ENCODE data around the gene DNPEP.
A peak's percentile ranks its signal among the peaks of the same experiment; 100 is the strongest.
"Not testable (repeated sequence)": the region's sequence is repeated elsewhere in the genome, so short reads cannot be mapped to it uniquely, and the experiment has no call there.

Gene DNPEP

DNA sequence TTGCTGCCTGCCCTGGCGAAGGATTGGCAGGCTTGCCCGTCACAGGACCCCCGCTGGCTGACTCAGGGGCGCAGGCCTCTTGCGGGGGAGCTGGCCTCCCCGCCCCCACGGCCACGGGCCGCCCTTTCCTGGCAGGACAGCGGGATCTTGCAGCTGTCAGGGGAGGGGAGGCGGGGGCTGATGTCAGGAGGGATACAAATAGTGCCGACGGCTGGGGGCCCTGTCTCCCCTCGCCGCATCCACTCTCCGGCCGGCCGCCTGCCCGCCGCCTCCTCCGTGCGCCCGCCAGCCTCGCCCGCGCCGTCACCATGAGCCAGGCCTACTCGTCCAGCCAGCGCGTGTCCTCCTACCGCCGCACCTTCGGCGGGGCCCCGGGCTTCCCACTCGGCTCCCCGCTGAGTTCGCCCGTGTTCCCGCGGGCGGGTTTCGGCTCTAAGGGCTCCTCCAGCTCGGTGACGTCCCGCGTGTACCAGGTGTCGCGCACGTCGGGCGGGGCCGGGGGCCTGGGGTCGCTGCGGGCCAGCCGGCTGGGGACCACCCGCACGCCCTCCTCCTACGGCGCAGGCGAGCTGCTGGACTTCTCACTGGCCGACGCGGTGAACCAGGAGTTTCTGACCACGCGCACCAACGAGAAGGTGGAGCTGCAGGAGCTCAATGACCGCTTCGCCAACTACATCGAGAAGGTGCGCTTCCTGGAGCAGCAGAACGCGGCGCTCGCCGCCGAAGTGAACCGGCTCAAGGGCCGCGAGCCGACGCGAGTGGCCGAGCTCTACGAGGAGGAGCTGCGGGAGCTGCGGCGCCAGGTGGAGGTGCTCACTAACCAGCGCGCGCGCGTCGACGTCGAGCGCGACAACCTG, 30.7 kb upstream of the DNPEP start, which contains the start of gene DES:
Gene DES (plus strand): TSS at position 223 of the 857 bp plus-strand sequence. CDS start 86 bp downstream, at position 309.
- DNase-seq, result no peak

DNA sequence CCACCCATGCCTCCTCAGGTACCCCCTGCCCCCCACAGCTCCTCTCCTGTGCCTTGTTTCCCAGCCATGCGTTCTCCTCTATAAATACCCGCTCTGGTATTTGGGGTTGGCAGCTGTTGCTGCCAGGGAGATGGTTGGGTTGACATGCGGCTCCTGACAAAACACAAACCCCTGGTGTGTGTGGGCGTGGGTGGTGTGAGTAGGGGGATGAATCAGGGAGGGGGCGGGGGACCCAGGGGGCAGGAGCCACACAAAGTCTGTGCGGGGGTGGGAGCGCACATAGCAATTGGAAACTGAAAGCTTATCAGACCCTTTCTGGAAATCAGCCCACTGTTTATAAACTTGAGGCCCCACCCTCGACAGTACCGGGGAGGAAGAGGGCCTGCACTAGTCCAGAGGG, 29.7 kb upstream of the DNPEP start:
- no peak for DNase-seq

DNA sequence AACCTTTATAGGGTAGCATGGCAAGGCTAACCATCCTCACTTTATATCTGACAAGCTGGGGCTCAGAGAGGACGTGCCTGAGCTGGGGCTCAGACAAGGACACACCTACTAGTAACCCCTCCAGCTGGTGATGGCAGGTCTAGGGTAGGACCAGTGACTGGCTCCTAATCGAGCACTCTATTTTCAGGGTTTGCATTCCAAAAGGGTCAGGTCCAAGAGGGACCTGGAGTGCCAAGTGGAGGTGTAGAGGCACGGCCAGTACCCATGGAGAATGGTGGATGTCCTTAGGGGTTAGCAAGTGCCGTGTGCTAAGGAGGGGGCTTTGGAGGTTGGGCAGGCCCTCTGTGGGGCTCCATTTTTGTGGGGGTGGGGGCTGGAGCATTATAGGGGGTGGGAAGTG, 29.2 kb upstream of the DNPEP start:
- DNase-seq, result no peak

- no peak for DNase-seq
These were observed 28.5 kb upstream of the DNPEP start for GRCh38 chr2:219416235-219416602.

DNA sequence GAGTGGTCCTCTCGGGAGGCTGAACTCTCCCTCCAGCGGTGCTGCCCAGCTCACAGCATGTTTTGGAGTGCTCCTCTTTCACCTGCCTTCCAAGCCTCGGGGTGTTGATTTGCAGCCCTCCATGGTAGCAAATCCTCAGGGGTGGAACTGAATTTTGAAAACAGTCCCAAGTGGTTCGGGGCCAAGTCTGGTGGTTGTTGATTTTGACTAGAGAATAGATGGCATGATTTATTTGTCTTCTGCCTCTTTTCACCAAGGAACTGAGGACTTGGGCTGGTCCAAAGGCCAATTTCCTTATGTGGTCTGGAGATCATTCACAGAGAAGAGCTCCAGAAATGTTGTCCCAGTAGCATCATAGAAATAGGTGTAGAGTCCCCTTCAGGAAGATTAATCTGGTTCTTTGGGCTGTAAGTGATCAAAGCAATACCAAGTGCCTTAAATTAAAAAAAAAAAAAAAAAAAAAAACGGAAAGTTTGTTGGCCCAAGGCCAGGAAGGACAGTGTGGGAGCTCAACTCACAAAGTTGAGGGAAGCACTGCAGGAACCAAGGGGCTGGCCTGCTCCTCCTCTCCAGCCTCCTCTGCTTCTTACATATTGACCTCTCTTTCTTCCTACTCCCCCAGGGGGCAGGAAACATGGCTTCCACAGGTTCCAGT, 28.0 kb upstream of the DNPEP start:
- DNase-seq, result no peak

DNA sequence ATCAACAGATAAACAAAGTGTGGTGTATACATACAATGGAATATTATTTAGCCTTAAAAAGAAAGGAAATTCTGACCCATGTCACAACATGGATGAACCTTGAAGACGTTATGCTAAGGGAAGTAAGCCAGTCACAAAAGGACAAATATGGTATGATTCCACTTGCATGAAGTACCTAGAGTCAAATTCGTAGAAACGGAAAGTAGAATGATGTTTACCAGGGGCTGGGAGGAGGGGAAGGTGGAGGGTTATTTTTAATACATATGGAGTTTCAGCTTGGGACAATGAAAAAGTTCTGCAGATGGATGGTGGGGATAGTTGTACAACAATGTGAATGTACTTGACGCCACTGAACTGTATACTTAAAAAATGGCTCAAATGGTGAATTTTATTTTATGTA, 27.1 kb upstream of the DNPEP start:
- DNase-seq, result no peak

- no peak for DNase-seq
These were observed 22.7 kb upstream of the DNPEP start for GRCh38 chr2:219410390-219410789.

GRCh38 chr2:219409619-219410018, 21.9 kb upstream of the DNPEP start:
- DNase-seq, result no peak

DNA sequence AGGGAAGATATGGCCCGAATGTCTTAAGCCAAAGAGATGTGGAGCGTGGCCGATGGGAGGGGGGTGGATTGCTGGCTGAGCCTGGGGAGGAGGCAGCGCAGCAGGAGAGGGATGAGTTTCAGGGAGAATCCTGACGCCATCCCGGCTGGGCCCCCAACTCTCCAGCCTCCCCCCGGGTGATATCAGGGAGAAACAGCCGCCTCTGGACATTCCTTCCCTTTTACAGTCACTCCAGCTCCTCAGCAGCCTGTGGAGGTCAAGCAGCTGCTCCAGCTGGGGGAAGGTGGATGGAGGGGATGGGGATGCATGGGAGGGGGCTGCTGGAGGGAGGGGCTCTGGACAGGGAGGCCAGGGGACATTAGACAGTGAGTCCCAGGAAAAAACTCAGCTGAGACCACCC, 20.9 kb upstream of the DNPEP start:
- DNase-seq, result no peak

- no peak for DNase-seq
These were observed 20.5 kb upstream of the DNPEP start for GRCh38 chr2:219408204-219408603.

- DNase-seq, result not testable (repeated sequence)
These were observed 19.6 kb upstream of the DNPEP start for GRCh38 chr2:219407343-219407742.

GRCh38 chr2:219406861-219407230, 19.1 kb upstream of the DNPEP start:
- no peak for DNase-seq

GRCh38 chr2:219405958-219406860, 18.5 kb upstream of the DNPEP start:
- no peak for DNase-seq

DNA sequence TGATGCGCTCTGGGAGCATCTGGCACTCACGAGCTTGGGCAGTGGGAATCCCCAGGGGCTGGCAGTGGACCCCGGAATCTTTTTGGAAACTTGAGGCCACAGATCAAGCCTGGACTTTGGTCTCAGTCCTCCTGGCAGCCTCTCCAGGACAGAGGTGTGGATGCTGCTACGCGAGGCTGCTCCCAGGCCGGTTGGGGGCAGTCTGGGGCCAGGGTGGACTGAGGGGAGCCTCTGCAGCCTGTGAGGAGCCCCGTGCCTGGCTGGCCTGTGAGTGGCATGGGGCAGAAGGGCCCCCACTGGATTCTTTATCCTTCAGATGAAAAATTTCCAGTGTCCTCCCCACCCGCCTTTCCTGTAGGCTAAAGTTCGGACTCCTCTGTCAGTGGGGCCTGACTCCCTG, 17.7 kb upstream of the DNPEP start:
- DNase-seq, result no peak

DNA sequence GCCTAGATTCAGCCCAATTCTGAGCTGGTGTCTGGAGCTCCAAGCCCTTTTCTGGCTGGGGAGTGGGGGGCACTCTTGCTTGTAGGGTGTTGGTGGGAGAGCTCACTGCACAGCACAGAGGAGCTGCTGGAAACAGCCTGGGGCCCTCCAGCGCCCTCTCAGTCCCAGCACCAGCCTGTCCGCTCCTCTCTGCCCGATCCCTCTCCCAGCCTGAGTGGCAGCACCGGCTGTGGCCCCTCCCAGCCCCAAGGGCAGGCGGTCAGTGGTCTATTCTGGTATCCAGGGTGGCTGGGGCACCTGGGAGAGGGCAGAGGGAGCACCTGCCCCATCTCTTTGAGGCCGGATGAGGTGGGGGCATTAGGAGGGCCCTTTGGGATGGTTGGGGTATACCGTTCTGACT, 17.2 kb upstream of the DNPEP start:
- DNase-seq, result no peak

DNA sequence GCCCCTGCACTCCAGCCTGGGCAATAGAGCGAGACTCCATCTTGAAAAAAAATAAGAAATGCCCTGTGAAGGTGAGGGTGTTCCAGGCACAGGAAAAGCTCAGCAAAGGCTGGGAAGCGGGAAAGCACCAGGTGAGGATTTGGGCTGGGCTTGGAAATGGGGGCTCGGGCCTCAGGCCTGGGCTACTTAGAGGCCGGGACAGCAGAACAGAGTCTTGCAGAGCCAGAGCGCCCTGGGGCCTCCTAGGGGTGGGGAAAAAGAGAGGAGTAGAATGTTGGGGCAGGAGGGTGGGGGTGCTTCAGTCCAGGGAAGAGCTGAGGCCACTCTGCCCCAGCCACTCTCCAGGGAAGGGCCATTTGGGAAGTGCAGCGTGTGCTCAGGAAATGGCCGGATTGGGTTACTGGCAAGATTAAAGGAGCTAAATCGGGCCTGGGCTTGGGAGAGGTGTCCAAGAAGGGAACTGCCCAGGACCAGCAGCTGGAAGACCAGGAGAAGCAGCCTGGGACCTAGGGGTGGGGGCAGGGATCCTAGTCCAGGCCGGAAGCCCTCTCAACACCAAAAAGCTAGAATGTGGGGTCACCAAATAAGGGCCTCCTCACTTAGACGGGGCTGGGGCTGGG, 16.7 kb upstream of the DNPEP start:
- no peak for DNase-seq

- DNase-seq, result no peak
These were observed 16.1 kb upstream of the DNPEP start for GRCh38 chr2:219403861-219404260.

- DNase-seq, result peak; percentile 37
These were observed 15.2 kb upstream of the DNPEP start for GRCh38 chr2:219402665-219403515.

DNA sequence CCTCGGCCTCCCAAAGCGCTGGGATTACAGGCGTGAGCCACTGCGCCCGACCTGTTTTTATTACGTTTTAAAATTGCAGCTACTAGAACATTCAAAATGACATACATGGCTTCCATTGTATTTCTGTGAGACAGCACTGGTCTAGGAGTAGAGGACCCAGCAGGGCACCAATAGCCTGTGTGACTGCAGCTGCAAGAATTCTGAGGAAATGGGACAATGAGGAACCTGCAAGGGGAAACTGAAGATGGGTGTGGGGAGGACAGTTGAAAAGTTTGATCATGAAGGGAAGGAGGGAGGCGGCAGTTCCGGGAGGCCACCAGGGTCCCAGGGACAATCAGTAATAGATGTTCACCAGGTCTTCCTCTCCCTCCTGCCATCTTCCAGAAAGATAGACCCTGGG, 13.9 kb upstream of the DNPEP start:
- no peak for DNase-seq

DNA sequence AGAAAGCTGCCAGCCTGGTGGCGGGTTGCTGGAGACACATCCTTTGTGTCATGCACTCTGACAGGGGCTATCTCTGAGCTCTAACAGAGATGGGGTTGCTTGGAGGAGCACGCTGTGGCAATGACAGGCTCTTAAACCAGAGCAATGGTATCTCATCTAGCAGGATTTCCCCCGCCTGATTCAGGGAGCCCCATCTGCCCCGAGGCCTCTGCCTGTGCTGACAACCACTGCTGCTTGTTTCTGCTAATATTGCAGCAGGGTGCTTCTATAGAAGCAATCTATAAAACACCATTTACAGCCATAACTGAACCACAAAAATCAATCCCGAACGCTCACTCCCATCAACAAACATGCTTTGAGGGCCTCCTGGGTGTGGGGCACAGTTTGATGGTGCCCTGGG, 12.8 kb upstream of the DNPEP start:
- DNase-seq, result no peak

- no peak for DNase-seq
These were observed 12.2 kb upstream of the DNPEP start for GRCh38 chr2:219399716-219400478.

Measured in NCI-H1092 (cell line).